K562 (cell line): ENCODE measurements around the gene PDZRN3. TPM values are rescaled to one million over a fixed set of nuclear protein-coding genes. Genes with fewer than 3 reads are reported as not detected.

Source experiments
- ATAC-seq: fragments of 200-7000 bp; cut with Tn5 transposase; 3 replicates; pipeline ENCODE4 v1.9.1; 2020; ENCODE audit warnings: moderate library complexity
- BruUV-seq: library from RNA; stranded (reverse); fragments of 400-500 nt; replicated peaks from 2 replicates; lab custom pipeline; 2021; lab: Mats Ljungman, UMichigan
- CTCF ChIA-PET: fragments of 300-600 bp; formaldehyde crosslinking; extraction: SDS; loops from one replicate; lab custom pipeline; 2021; ENCODE audit warnings: low intra/inter-chr PET ratio; lab: Yijun Ruan, JAX
- POLR2A ChIA-PET: fragments of 300-600, 350-650 bp; sonication (Branson Sonifier 250); formaldehyde crosslinking; extraction: SDS; loops from one replicate; lab custom pipeline; 2021; ENCODE audit warnings: antibody characterized with exemption, inconsistent platforms; lab: Yijun Ruan, JAX
- DNase-seq, 4 experiments: peaks; one replicate each; pipeline versions ENCODE4 v3.0.0 to v3.0.0-alpha.2; 2011 to 2018; ENCODE audit warnings: low spot score in 3 of 4, mixed read lengths in 3 of 4; ENCODE audit errors: extremely low read depth in 1 of 4
- FAIRE-seq: peaks from 2 replicates; lab custom pipeline; 2011; peaks lifted over from hg19 to GRCh38; lab: Jason Lieb, UNC
- H2AFZ ChIP-seq: 2 replicates; pipeline ENCODE4 v1.6.0; 2011; ENCODE audit warnings: low read depth, low read length, control low read depth, inconsistent platforms
- H3K27ac ChIP-seq: fragments of 200-600 bp; 3 replicates; pipeline ENCODE4 v1.8.0; 2011; ENCODE audit warnings: low read depth, mild to moderate bottlenecking, control low read depth, inconsistent platforms, low read length, moderate library complexity, mixed read lengths; ENCODE audit errors: extremely low read depth
- H3K27me3 ChIP-seq, 2 experiments: fragments of 300-600 bp in 1 of 2; 2 replicates in 1 of 2; 3 replicates in 1 of 2; pipeline versions ENCODE4 v1.6.0 to v1.8.0; 2011; ENCODE audit warnings: inconsistent platforms in 2 of 2, low read length in 2 of 2, mild to moderate bottlenecking in 1 of 2, mixed read lengths in 1 of 2, moderate library complexity in 1 of 2; ENCODE audit not compliant: control insufficient read depth in 2 of 2, insufficient read depth in 2 of 2
- H3K36me3 ChIP-seq: fragments of 300-600 bp; 3 replicates; pipeline ENCODE4 v1.8.0; 2011; ENCODE audit warnings: mild to moderate bottlenecking, low read length, inconsistent platforms; ENCODE audit not compliant: control insufficient read depth, insufficient read depth
- H3K4me1 ChIP-seq, 2 experiments: fragments of 200-600 bp in 1 of 2; replicated peaks in 1 of 2; 2 replicates in 1 of 2; 3 replicates in 1 of 2; pipeline versions ENCODE4 v1.5.1 to v1.8.0; 2011; ENCODE audit warnings: inconsistent platforms in 2 of 2, low read length in 2 of 2, mild to moderate bottlenecking in 1 of 2, mixed read lengths in 1 of 2, moderate library complexity in 1 of 2; ENCODE audit not compliant: control insufficient read depth in 2 of 2, insufficient read depth in 2 of 2
- H3K4me2 ChIP-seq: 2 replicates; pipeline ENCODE4 v1.6.1; 2011; ENCODE audit warnings: low read length, control low read depth, inconsistent platforms, mixed read lengths; ENCODE audit not compliant: insufficient read depth
- H3K4me3 ChIP-seq: fragments of 200-600 bp; sonication (generic), shearing (Covaris generic); 2 replicates; pipeline ENCODE4 v1.5.1; 2016; ENCODE audit warnings: control low read depth, inconsistent platforms
- H3K79me2 ChIP-seq: fragments of 200-600 bp; 3 replicates; pipeline ENCODE4 v1.8.0; 2011; ENCODE audit warnings: low read length, inconsistent platforms; ENCODE audit not compliant: control insufficient read depth, insufficient read depth
- H3K9ac ChIP-seq, 2 experiments: 2 replicates each; pipeline versions ENCODE4 v1.6.0 to v1.6.1; 2011; ENCODE audit warnings: low read depth in 2 of 2, low read length in 2 of 2, control low read depth in 1 of 2, inconsistent platforms in 1 of 2, mild to moderate bottlenecking in 1 of 2, mixed read lengths in 1 of 2; ENCODE audit not compliant: insufficient read depth in 1 of 2
- H3K9me1 ChIP-seq: one replicate; pipeline ENCODE4 v1.6.0; 2011; ENCODE audit warnings: inconsistent platforms, mild to moderate bottlenecking, low read length, moderate library complexity; ENCODE audit not compliant: control insufficient read depth, insufficient read depth
- H3K9me3 ChIP-seq: replicated peaks from 2 replicates; pipeline ENCODE4 v1.5.1; 2011; ENCODE audit warnings: low read depth, low read length, inconsistent platforms; ENCODE audit not compliant: control insufficient read depth, insufficient read depth
- H4K20me1 ChIP-seq: replicated peaks from 2 replicates; pipeline ENCODE4 v1.6.1; 2011; ENCODE audit warnings: low read length, inconsistent platforms, mixed read lengths; ENCODE audit not compliant: control insufficient read depth, insufficient read depth
- BDP1 ChIP-seq: IDR thresholded peaks from 3 replicates; pipeline ENCODE4 v1.6.1; 2011; ENCODE audit not compliant: insufficient read length, insufficient read depth
- CCAR2 ChIP-seq: fragments of 200-400 bp; formaldehyde crosslinking; IDR thresholded peaks from 2 replicates; pipeline ENCODE4 v1.6.1; 2017; ENCODE audit warnings: mild to moderate bottlenecking, low read depth, low read length
- CREB3 ChIP-seq: fragments of 450-650 bp; conservative IDR thresholded peaks from 2 replicates; pipeline ENCODE4 v1.6.1; 2016; ENCODE audit warnings: missing genetic modification characterization, low read depth, mild to moderate bottlenecking, missing compliant biosample characterization, moderate library complexity
- ELF2 ChIP-seq: fragments of 250-450 bp; sonication (Bioruptor Pico); IDR thresholded peaks from 2 replicates; pipeline ENCODE4 v1.5.0; 2021; ENCODE audit warnings: mild to moderate bottlenecking
- FOXO4 ChIP-seq: fragments of 450-650 bp; formaldehyde crosslinking; IDR thresholded peaks from 2 replicates; pipeline ENCODE4 v1.4.0; 2020; ENCODE audit warnings: mild to moderate bottlenecking, moderate library complexity
- IRF1 ChIP-seq: sonication (generic); formaldehyde crosslinking; IDR thresholded peaks from 2 replicates; pipeline ENCODE4 v1.8.0; 2022; ENCODE audit warnings: missing genetic modification reagents, mild to moderate bottlenecking, borderline replicate concordance
- JUND ChIP-seq, 2 experiments: IDR thresholded peaks; 2 replicates in 1 of 2; 3 replicates in 1 of 2; pipeline ENCODE4 v1.6.1; 2011; ENCODE audit warnings: borderline replicate concordance in 2 of 2, low read depth in 2 of 2, low read length in 2 of 2, improper control_type of control experiment in 1 of 2, missing biosample characterization in 1 of 2, missing genetic modification characterization in 1 of 2, missing genetic modification reagents in 1 of 2
- LCOR ChIP-seq: sonication (generic); formaldehyde crosslinking; IDR thresholded peaks from 2 replicates; pipeline ENCODE4 v1.8.0; 2022; ENCODE audit warnings: mild to moderate bottlenecking, missing genetic modification reagents
- MEIS2 ChIP-seq: fragments of 450-650 bp; IDR thresholded peaks from 2 replicates; pipeline ENCODE4 v1.6.1; 2014; ENCODE audit warnings: mild to moderate bottlenecking; ENCODE audit not compliant: partially characterized antibody
- RBM34 ChIP-seq: fragments of 200-400 bp; formaldehyde crosslinking; IDR thresholded peaks from 2 replicates; pipeline ENCODE4 v1.6.1; 2018; ENCODE audit warnings: low read length, borderline replicate concordance; ENCODE audit not compliant: insufficient read depth
- RERE ChIP-seq: sonication (generic); formaldehyde crosslinking; IDR thresholded peaks from 2 replicates; pipeline ENCODE4 v1.8.0; 2023; ENCODE audit warnings: missing genetic modification reagents, mild to moderate bottlenecking, borderline replicate concordance
- ZNF507 ChIP-seq: conservative IDR thresholded peaks from 2 replicates; pipeline ENCODE4 v1.6.1; 2017; ENCODE audit warnings: missing genetic modification characterization, missing compliant biosample characterization
- WGBS: fragments of 100-300 bp; shearing (Covaris generic); methylation state at CpG from one replicate; pipeline ENCODE4 v1.1.6; 2016; ENCODE audit warnings: low coverage, mixed read lengths; ENCODE audit not compliant: insufficient coverage; ENCODE audit errors: missing lambda C conversion rate; 5-methylcytosine and 5-hydroxymethylcytosine counted together
- in situ Hi-C: fragments of 300-500 bp; cut with MboI; formaldehyde crosslinking; loops from 4 replicates; pipeline ENCODE4 v1.15.0; 2018; ENCODE audit warnings: inconsistent platforms, mixed read lengths
- intact Hi-C: fragments of 100-400 bp; cut with micrococcal nuclease; formaldehyde crosslinking; loops from 2 replicates; pipeline ENCODE4 v1.14.2; 2022
- polyA plus RNA-seq, 8 experiments: library from polyadenylated mRNA; depleted of rRNA in 4 of 8; stranded (reverse) in 5 of 8; unstranded in 3 of 8; fragments of >200 nt; fragmentation: Nextera tagmentation in 2 of 8; fragmentation: Illumina TruSeq in 1 of 8; extraction: Ambion mirVana in 2 of 8; extraction: Trizol in 1 of 8; gene quantifications; 2 replicates each; pipeline versions ENCODE4 v1.2.1 to v1.2.3, GENCODE V29; 2011 to 2014; ENCODE audit warnings: inconsistent platforms in 1 of 8, missing spikeins in 1 of 8
- total RNA-seq, 7 experiments: library from RNA; depleted of rRNA in 6 of 7; stranded (reverse); fragments of >200 nt in 6 of 7; fragmentation: Illumina TruSeq in 2 of 7; extraction: Trizol in 2 of 7; gene quantifications; 2 replicates each; pipeline versions ENCODE4 v1.2.1 to v1.2.3, GENCODE V29; 2011 to 2021; ENCODE audit warnings: low replicate concordance in 1 of 7

Gene PDZRN3
- total and polyA plus RNA-seq, 9 of the 15 experiments (the other 6 are each of a cell fraction or from before 2014, with no cell fraction given), result 0.16 TPM; not detected in 8

GRCh38 chr3:73497646-73498406 is 126.9 kb downstream of the PDZRN3 start:
- in situ Hi-C loops, result no loop called here
- Histone ChIP-seq H3K79me2 (no peaks in the 10 kb centered on the region), H3K4me3 (no peak overlapping the region), H2AFZ (no peak overlapping the region), H3K9me3 (no peaks in the 10 kb centered on the region), H3K9ac (no peak overlapping the region), H3K9me1 (no peaks in the 10 kb centered on the region), H3K27ac (no peak overlapping the region), H3K4me2 (no peak overlapping the region), H3K27me3 (peaks cover 0 to 4% of the 10 kb centered on the region in 2 experiments; a peak in 2 of 5 replicates), H4K20me1 (no peaks in the 10 kb centered on the region), H3K4me1 (no peaks in the 10 kb centered on the region), H3K36me3 (no peaks in the 10 kb centered on the region)
- no peak for DNase-seq
- POLR2A ChIA-PET, result no interaction called here
- FAIRE-seq, result no peak
- WGBS, result 5% methylated on average over 11 of the region's 13 CpGs
- intact Hi-C loops, result no loop called here
- CTCF ChIA-PET, result no interaction called here
- BruUV-seq, result no TSS peak
- no peak for ATAC-seq
- TF ChIP-seq RERE (CRISPR knock-in tag) (no peak), RBM34 (no peak), ELF2 (CRISPR knock-in tag) (no peak), BDP1 (no peak), ZNF507 (no peak), JUND (IDR thresholded peaks at IDR 0.05; ENCODE audit: borderline replicate concordance, low read depth, low read length) (no peak), JUND (tag; IDR thresholded peaks at IDR 0.05; ENCODE audit: borderline replicate concordance, low read depth, low read length) (no peak), LCOR (CRISPR knock-in tag) (no peak), MEIS2 (no peak), CREB3 (tag) (no peak), IRF1 (CRISPR knock-in tag) (no peak), CCAR2 (no peak), FOXO4 (no peak)
